ENCODE measurements around the gene CCDC88B.

DNA sequence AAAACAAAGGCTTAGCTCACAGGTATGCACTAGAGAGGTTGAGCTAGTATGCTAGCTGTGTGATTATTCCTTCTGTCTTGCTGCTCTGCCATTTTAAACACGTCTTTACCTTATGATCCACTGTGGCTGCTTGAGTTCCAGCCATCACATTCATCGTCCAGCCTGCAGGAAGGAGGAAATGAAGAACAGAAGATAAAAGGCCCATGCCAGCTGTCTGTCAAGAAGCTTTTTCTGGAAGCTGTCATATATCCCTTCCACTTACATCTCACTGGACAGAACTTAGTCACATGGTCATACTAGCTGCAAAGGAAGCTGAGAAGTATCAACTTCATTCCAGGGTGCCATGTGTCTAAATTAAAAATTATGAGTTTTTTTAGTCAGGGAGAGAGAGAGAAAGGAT is 12.6 kb upstream of the CCDC88B start:
- TF ChIP-seq RAD21 (IDR thresholded peaks at IDR 0.05; ENCODE audit: low read depth): no peak
- TF ChIP-seq NFIC (IDR thresholded peaks at IDR 0.05): no peak
- TF ChIP-seq, protein P1, sequence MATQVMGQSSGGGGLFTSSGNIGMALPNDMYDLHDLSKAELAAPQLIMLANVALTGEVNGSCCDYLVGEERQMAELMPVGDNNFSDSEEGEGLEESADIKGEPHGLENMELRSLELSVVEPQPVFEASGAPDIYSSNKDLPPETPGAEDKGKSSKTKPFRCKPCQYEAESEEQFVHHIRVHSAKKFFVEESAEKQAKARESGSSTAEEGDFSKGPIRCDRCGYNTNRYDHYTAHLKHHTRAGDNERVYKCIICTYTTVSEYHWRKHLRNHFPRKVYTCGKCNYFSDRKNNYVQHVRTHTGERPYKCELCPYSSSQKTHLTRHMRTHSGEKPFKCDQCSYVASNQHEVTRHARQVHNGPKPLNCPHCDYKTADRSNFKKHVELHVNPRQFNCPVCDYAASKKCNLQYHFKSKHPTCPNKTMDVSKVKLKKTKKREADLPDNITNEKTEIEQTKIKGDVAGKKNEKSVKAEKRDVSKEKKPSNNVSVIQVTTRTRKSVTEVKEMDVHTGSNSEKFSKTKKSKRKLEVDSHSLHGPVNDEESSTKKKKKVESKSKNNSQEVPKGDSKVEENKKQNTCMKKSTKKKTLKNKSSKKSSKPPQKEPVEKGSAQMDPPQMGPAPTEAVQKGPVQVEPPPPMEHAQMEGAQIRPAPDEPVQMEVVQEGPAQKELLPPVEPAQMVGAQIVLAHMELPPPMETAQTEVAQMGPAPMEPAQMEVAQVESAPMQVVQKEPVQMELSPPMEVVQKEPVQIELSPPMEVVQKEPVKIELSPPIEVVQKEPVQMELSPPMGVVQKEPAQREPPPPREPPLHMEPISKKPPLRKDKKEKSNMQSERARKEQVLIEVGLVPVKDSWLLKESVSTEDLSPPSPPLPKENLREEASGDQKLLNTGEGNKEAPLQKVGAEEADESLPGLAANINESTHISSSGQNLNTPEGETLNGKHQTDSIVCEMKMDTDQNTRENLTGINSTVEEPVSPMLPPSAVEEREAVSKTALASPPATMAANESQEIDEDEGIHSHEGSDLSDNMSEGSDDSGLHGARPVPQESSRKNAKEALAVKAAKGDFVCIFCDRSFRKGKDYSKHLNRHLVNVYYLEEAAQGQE (IDR thresholded peaks at IDR 0.05; ENCODE audit: low read depth): no peak
- TF ChIP-seq TCF12 (IDR thresholded peaks at IDR 0.05; ENCODE audit: low read depth): no peak
- TF ChIP-seq EP300 (IDR thresholded peaks at IDR 0.05; ENCODE audit: borderline replicate concordance): no peak
- TF ChIP-seq CEBPB (IDR thresholded peaks at IDR 0.05): no peak

Data from Ishikawa (cell line).